G401 (cell line): ENCODE measurements around the gene SLC17A3. TPM values are rescaled to one million over a fixed set of nuclear protein-coding genes. Genes with fewer than 3 reads are reported as not detected.

ENCODE experiments used
- DNase-seq: peaks from one replicate; pipeline ENCODE4 v3.0.0-alpha.2; 2015; ENCODE audit warnings: low spot score
- in situ Hi-C: cut with HindIII; loops from 2 replicates; pipeline ENCODE4 v1.10.0; 2016; ENCODE audit warnings: low sequenced_read_pairs, mixed read lengths
- total RNA-seq: library from RNA; depleted of rRNA; stranded (reverse); fragments of >200 nt; shearing (Covaris generic); gene quantifications from 2 replicates; pipeline ENCODE4 v1.2.3, GENCODE V29; 2014; rRNA removed

The SLC17A3 gene
- total RNA-seq: not detected in 2 replicates

GRCh38 chr6:25874118-25874517, at the start of gene SLC17A3:
Gene SLC17A3, minus strand, starts transcription at chr6:25874243. Its CDS starts 5,856 bp downstream, at chr6:25868387.
- no peak for DNase-seq
- in situ Hi-C loops: no loop called here

GRCh38 chr6:25922301-25922700, 48.3 kb upstream of the SLC17A3 start:
- in situ Hi-C loops: no loop called here
- no peak for DNase-seq

GRCh38 chr6:25921525-25922203, 47.6 kb upstream of the SLC17A3 start:
- in situ Hi-C loops: no loop called here
- no peak for DNase-seq

GRCh38 chr6:25919657-25920056, 45.6 kb upstream of the SLC17A3 start:
- in situ Hi-C loops: no loop called here
- no peak for DNase-seq

- in situ Hi-C loops: no loop called here
- DNase-seq: no peak
Observed at GRCh38 chr6:25918083-25918683, 44.1 kb upstream of the SLC17A3 start.

GRCh38 chr6:25916789-25917490, 42.9 kb upstream of the SLC17A3 start:
- in situ Hi-C loops: no loop called here
- no peak for DNase-seq

- DNase-seq: no peak
- in situ Hi-C loops: no loop called here
Observed at GRCh38 chr6:25916330-25916729, 42.3 kb upstream of the SLC17A3 start.

- in situ Hi-C loops: no loop called here
- DNase-seq: no peak
Observed at GRCh38 chr6:25913741-25914140, 39.7 kb upstream of the SLC17A3 start.

GRCh38 chr6:25911351-25911750, 37.3 kb upstream of the SLC17A3 start:
- DNase-seq: no peak
- in situ Hi-C loops: no loop called here

- in situ Hi-C loops: no loop called here
- DNase-seq: no peak
Observed at GRCh38 chr6:25907475-25908014, 33.5 kb upstream of the SLC17A3 start.

GRCh38 chr6:25903467-25904099, 29.5 kb upstream of the SLC17A3 start:
- no peak for DNase-seq

GRCh38 chr6:25902071-25902470, 28.0 kb upstream of the SLC17A3 start:
- in situ Hi-C loops: no loop called here
- DNase-seq: no peak

More at GRCh38 chr6:25903467-25904099, 29.5 kb upstream of the SLC17A3 start:
- in situ Hi-C loops: no loop called here

- in situ Hi-C loops: no loop called here
- DNase-seq: no peak
Observed at GRCh38 chr6:25900843-25901242, 26.8 kb upstream of the SLC17A3 start.

GRCh38 chr6:25899580-25900408, 25.8 kb upstream of the SLC17A3 start:
- no peak for DNase-seq
- in situ Hi-C loops: no loop called here

- in situ Hi-C loops: no loop called here
- DNase-seq: no peak
Observed at GRCh38 chr6:25899123-25899522, 25.1 kb upstream of the SLC17A3 start.

- in situ Hi-C loops: no loop called here
- no peak for DNase-seq
Observed at GRCh38 chr6:25898289-25898977, 24.4 kb upstream of the SLC17A3 start.

GRCh38 chr6:25896252-25896651, 22.2 kb upstream of the SLC17A3 start:
- DNase-seq: no peak
- in situ Hi-C loops: no loop called here

GRCh38 chr6:25895771-25896170, 21.7 kb upstream of the SLC17A3 start:
- in situ Hi-C loops: no loop called here
- no peak for DNase-seq
